Liver (tissue), 3 donors: ENCODE measurements around the gene MTM1.

ENCODE experiments used
- EGR1 ChIP-seq, 2 donors: IDR thresholded peaks; 2 replicates each; pipeline ENCODE4 v1.6.1; 2016 to 2018; ENCODE audit warnings: antibody characterized with exemption in 2 of 2, low read depth in 2 of 2
- GABPA ChIP-seq, 2 donors: IDR thresholded peaks in 1 of 2; conservative IDR thresholded peaks in 1 of 2; 2 replicates each; pipeline ENCODE4 v1.6.1; 2016; ENCODE audit warnings: antibody characterized with exemption in 2 of 2, mild to moderate bottlenecking in 1 of 2, moderate library complexity in 1 of 2
- RAD21 ChIP-seq, 2 donors: IDR thresholded peaks; 2 replicates each; pipeline ENCODE4 v1.6.1; 2016; ENCODE audit warnings: antibody characterized with exemption in 2 of 2, mild to moderate bottlenecking in 2 of 2
- SP1 ChIP-seq: IDR thresholded peaks from 2 replicates; pipeline ENCODE4 v1.6.1; 2018; ENCODE audit warnings: antibody characterized with exemption, mild to moderate bottlenecking
- TAF1 ChIP-seq: conservative IDR thresholded peaks from 2 replicates; pipeline ENCODE4 v1.6.1; 2016; ENCODE audit warnings: antibody characterized with exemption, mild to moderate bottlenecking
- YY1 ChIP-seq: IDR thresholded peaks from 2 replicates; pipeline ENCODE4 v1.6.1; 2016; ENCODE audit warnings: antibody characterized with exemption, mild to moderate bottlenecking
- TF ChIP-seq, protein P1 (sequence below): IDR thresholded peaks from 2 replicates; pipeline ENCODE4 v1.6.1; 2016; ENCODE audit warnings: antibody characterized with exemption
- TF ChIP-seq, protein P2 (sequence below): fragments of 150-350 bp; IDR thresholded peaks from 2 replicates; pipeline ENCODE4 v1.5.1; 2017; ENCODE audit warnings: improper control_type of control experiment, low read depth, low read length; ENCODE audit not compliant: missing input control
- TF ChIP-seq, protein P3 (sequence below): IDR thresholded peaks from 2 replicates; pipeline ENCODE4 v1.6.1; 2016; ENCODE audit warnings: antibody characterized with exemption, mild to moderate bottlenecking
- TF ChIP-seq, protein P4 (sequence below): IDR thresholded peaks from 2 replicates; pipeline ENCODE4 v1.6.1; 2016; ENCODE audit warnings: antibody characterized with exemption
- donor health status: healthy.
- donor health status: healthy.

DNA sequence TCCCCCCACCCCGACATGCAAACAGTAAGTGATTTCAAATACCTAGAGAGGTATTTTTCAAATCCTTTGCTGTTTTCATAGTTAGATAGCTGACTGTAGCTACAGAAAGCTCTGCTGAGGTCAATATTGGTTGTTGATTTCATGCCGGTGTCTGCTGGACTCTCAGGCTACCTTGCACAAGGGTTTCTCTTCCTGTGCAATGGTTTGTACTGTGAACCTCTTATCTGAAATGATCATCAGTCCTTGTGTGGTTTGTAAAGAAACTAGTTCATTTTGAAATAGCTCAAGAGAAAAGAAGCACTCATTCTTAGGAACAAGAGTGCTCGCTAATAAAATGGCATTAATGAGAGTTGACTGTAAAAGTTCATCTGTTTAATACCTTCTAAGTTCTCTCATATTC is 2.1 kb downstream of the MTM1 start:
- TF ChIP-seq, protein P1, sequence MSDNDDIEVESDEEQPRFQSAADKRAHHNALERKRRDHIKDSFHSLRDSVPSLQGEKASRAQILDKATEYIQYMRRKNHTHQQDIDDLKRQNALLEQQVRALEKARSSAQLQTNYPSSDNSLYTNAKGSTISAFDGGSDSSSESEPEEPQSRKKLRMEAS = peak; percentile 37
- TF ChIP-seq, protein P2, sequence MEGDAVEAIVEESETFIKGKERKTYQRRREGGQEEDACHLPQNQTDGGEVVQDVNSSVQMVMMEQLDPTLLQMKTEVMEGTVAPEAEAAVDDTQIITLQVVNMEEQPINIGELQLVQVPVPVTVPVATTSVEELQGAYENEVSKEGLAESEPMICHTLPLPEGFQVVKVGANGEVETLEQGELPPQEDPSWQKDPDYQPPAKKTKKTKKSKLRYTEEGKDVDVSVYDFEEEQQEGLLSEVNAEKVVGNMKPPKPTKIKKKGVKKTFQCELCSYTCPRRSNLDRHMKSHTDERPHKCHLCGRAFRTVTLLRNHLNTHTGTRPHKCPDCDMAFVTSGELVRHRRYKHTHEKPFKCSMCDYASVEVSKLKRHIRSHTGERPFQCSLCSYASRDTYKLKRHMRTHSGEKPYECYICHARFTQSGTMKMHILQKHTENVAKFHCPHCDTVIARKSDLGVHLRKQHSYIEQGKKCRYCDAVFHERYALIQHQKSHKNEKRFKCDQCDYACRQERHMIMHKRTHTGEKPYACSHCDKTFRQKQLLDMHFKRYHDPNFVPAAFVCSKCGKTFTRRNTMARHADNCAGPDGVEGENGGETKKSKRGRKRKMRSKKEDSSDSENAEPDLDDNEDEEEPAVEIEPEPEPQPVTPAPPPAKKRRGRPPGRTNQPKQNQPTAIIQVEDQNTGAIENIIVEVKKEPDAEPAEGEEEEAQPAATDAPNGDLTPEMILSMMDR = no peak
- TF ChIP-seq, protein P3, sequence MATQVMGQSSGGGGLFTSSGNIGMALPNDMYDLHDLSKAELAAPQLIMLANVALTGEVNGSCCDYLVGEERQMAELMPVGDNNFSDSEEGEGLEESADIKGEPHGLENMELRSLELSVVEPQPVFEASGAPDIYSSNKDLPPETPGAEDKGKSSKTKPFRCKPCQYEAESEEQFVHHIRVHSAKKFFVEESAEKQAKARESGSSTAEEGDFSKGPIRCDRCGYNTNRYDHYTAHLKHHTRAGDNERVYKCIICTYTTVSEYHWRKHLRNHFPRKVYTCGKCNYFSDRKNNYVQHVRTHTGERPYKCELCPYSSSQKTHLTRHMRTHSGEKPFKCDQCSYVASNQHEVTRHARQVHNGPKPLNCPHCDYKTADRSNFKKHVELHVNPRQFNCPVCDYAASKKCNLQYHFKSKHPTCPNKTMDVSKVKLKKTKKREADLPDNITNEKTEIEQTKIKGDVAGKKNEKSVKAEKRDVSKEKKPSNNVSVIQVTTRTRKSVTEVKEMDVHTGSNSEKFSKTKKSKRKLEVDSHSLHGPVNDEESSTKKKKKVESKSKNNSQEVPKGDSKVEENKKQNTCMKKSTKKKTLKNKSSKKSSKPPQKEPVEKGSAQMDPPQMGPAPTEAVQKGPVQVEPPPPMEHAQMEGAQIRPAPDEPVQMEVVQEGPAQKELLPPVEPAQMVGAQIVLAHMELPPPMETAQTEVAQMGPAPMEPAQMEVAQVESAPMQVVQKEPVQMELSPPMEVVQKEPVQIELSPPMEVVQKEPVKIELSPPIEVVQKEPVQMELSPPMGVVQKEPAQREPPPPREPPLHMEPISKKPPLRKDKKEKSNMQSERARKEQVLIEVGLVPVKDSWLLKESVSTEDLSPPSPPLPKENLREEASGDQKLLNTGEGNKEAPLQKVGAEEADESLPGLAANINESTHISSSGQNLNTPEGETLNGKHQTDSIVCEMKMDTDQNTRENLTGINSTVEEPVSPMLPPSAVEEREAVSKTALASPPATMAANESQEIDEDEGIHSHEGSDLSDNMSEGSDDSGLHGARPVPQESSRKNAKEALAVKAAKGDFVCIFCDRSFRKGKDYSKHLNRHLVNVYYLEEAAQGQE = peak; percentile 38
- TF ChIP-seq TAF1 = peak; percentile 51
- peak in 1 of 2 donors; percentile 46 for TF ChIP-seq EGR1 (IDR thresholded peaks at IDR 0.05; ENCODE audit: low read depth in 2 of 2)
- TF ChIP-seq GABPA (IDR thresholded peaks at IDR 0.05 in 1 of 2, conservative IDR thresholded peaks at IDR 0.05 in 1 of 2) = peak in 1 of 2 donors; percentile 19
- peak; percentile 33 to 38 for TF ChIP-seq RAD21 (IDR thresholded peaks at IDR 0.05)
- peak; percentile 53 for TF ChIP-seq YY1
- TF ChIP-seq, protein P4, sequence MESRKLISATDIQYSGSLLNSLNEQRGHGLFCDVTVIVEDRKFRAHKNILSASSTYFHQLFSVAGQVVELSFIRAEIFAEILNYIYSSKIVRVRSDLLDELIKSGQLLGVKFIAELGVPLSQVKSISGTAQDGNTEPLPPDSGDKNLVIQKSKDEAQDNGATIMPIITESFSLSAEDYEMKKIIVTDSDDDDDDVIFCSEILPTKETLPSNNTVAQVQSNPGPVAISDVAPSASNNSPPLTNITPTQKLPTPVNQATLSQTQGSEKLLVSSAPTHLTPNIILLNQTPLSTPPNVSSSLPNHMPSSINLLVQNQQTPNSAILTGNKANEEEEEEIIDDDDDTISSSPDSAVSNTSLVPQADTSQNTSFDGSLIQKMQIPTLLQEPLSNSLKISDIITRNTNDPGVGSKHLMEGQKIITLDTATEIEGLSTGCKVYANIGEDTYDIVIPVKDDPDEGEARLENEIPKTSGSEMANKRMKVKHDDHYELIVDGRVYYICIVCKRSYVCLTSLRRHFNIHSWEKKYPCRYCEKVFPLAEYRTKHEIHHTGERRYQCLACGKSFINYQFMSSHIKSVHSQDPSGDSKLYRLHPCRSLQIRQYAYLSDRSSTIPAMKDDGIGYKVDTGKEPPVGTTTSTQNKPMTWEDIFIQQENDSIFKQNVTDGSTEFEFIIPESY = peak; percentile 22
- TF ChIP-seq SP1 = peak; percentile 72
